ENCODE data around the gene NFKBIE.

GRCh38 chr6:44278315-44278714 is 13.0 kb upstream of the NFKBIE start:
- TF ChIP-seq PATZ1 (CRISPR knock-in tag; IDR thresholded peaks at IDR 0.05; ENCODE audit: borderline replicate concordance): no peak
- no peak for TF ChIP-seq ZNF70 (CRISPR knock-in tag; IDR thresholded peaks at IDR 0.05)
- no peak for TF ChIP-seq RARB (CRISPR knock-in tag; IDR thresholded peaks at IDR 0.05)
- TF ChIP-seq GLIS3 (CRISPR knock-in tag; IDR thresholded peaks at IDR 0.05): no peak
- TF ChIP-seq ZFP30 (CRISPR knock-in tag; IDR thresholded peaks at IDR 0.05): no peak
- no peak for TF ChIP-seq ZNF8 (CRISPR knock-in tag; IDR thresholded peaks at IDR 0.05)
- no peak for TF ChIP-seq TSHZ2 (CRISPR knock-in tag; IDR thresholded peaks at IDR 0.05)
- TF ChIP-seq ZFP3 (CRISPR knock-in tag; IDR thresholded peaks at IDR 0.05): no peak
- TF ChIP-seq ZNF565 (CRISPR knock-in tag; conservative IDR thresholded peaks at IDR 0.05; ENCODE audit: low read depth): no peak
- TF ChIP-seq CSRNP3 (CRISPR knock-in tag; IDR thresholded peaks at IDR 0.05): no peak
- TF ChIP-seq ESRRG (CRISPR knock-in tag; IDR thresholded peaks at IDR 0.05): no peak
- TF ChIP-seq CSDC2 (CRISPR knock-in tag; IDR thresholded peaks at IDR 0.05): no peak

All from SK-N-SH treated with all-trans-retinoic acid at 6 μM for 48 hours (cell line).